Measurements from ENCODE around the gene NAA25. TPM values are rescaled to one million over a fixed set of nuclear protein-coding genes. Genes with fewer than 3 reads are reported as not detected.

NAA25 gene
- total RNA-seq, 4 donors from 2014 or later, result 21.1 to 68.6 (median 29.0) TPM

DNA sequence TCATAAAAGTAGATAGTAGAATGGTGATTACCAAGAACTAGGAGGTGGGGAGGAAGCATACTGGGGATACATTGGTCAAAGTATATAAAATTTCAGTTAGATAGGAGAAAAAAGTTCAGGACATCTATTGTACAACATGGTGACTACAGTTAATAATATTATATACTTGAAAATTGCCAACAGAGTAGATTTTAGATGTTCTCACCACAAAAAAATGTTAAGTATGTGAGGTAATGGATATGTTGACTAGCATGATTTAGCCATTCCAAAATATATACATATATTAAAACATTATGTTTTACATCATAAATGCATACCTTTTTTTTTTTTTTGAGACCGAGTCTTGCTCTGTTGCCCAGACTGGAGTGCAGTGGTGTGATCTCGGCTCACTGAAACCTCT is 126.6 kb downstream of the NAA25 start:
- TF ChIP-seq EP300 (IDR thresholded peaks at IDR 0.05) (no peak), POLR2A (IDR thresholded peaks at IDR 0.05) (no peak), POLR2AphosphoS5 (IDR thresholded peaks at IDR 0.05) (no peak)
- TF ChIP-seq, protein P1, sequence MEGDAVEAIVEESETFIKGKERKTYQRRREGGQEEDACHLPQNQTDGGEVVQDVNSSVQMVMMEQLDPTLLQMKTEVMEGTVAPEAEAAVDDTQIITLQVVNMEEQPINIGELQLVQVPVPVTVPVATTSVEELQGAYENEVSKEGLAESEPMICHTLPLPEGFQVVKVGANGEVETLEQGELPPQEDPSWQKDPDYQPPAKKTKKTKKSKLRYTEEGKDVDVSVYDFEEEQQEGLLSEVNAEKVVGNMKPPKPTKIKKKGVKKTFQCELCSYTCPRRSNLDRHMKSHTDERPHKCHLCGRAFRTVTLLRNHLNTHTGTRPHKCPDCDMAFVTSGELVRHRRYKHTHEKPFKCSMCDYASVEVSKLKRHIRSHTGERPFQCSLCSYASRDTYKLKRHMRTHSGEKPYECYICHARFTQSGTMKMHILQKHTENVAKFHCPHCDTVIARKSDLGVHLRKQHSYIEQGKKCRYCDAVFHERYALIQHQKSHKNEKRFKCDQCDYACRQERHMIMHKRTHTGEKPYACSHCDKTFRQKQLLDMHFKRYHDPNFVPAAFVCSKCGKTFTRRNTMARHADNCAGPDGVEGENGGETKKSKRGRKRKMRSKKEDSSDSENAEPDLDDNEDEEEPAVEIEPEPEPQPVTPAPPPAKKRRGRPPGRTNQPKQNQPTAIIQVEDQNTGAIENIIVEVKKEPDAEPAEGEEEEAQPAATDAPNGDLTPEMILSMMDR (IDR thresholded peaks at IDR 0.05), result no peak
- Histone ChIP-seq H3K27me3 (no peaks in the 10 kb centered on the region), H3K36me3 (no peaks in the 10 kb centered on the region), H3K9me3 (no peaks in the 10 kb centered on the region), H3K4me1 (no peaks in the 10 kb centered on the region), H3K27ac (no peak overlapping the region), H3K4me3 (no peak overlapping the region)
- no peak for DNase-seq (ENCODE audit: low spot score in 2 of 2)
- WGBS, result 78% methylated on average over 2 of the region's 2 CpGs

GRCh38 chr12:111980598-111980997 is 128.0 kb downstream of the NAA25 start:
- DNase-seq (ENCODE audit: low spot score in 2 of 2), result no peak

GRCh38 chr12:111978545-111978944 is 130.0 kb downstream of the NAA25 start:
- no peaks in the 10 kb centered on the region for H3K9me3 ChIP-seq
- no peaks in the 10 kb centered on the region for H3K36me3 ChIP-seq
- no peak for DNase-seq (ENCODE audit: low spot score in 2 of 2)
- H3K27me3 ChIP-seq, result no peaks in the 10 kb centered on the region
- TF ChIP-seq EP300 (IDR thresholded peaks at IDR 0.05) (no peak), POLR2AphosphoS5 (IDR thresholded peaks at IDR 0.05) (no peak), POLR2A (IDR thresholded peaks at IDR 0.05) (no peak)
- TF ChIP-seq, protein P1 (IDR thresholded peaks at IDR 0.05), result no peak
- H3K4me1 ChIP-seq, result no peaks in the 10 kb centered on the region
- no peak overlapping the region for H3K4me3 ChIP-seq
- H3K27ac ChIP-seq, result no peak overlapping the region

More at GRCh38 chr12:111980598-111980997, 128.0 kb downstream of the NAA25 start:
- H3K27me3 ChIP-seq, result no peaks in the 10 kb centered on the region
- H3K4me1 ChIP-seq, result no peaks in the 10 kb centered on the region
- no peaks in the 10 kb centered on the region for H3K9me3 ChIP-seq
- TF ChIP-seq EP300 (IDR thresholded peaks at IDR 0.05), result no peak
- no peak for TF ChIP-seq POLR2AphosphoS5 (IDR thresholded peaks at IDR 0.05)
- no peak for TF ChIP-seq POLR2A (IDR thresholded peaks at IDR 0.05)
- TF ChIP-seq, protein P1 (IDR thresholded peaks at IDR 0.05), result no peak
- WGBS, result 94% methylated on average over 5 of the region's 5 CpGs
- no peak overlapping the region for H3K27ac ChIP-seq
- H3K4me3 ChIP-seq, result no peak overlapping the region
- no peaks in the 10 kb centered on the region for H3K36me3 ChIP-seq

- H3K4me1 ChIP-seq, result no peaks in the 10 kb centered on the region
Measured at GRCh38 chr12:111976860-111977259, 131.7 kb downstream of the NAA25 start.

More at GRCh38 chr12:111976860-111977259, 131.7 kb downstream of the NAA25 start:
- H3K27ac ChIP-seq, result no peak overlapping the region
- no peaks in the 10 kb centered on the region for H3K9me3 ChIP-seq
- TF ChIP-seq, protein P1 (IDR thresholded peaks at IDR 0.05), result no peak
- no peak for TF ChIP-seq POLR2AphosphoS5 (IDR thresholded peaks at IDR 0.05)
- no peak for TF ChIP-seq POLR2A (IDR thresholded peaks at IDR 0.05)
- TF ChIP-seq EP300 (IDR thresholded peaks at IDR 0.05), result no peak
- no peaks in the 10 kb centered on the region for H3K27me3 ChIP-seq
- no peak overlapping the region for H3K4me3 ChIP-seq
- DNase-seq (ENCODE audit: low spot score in 2 of 2), result no peak
- no peaks in the 10 kb centered on the region for H3K36me3 ChIP-seq

Other genes starting within 250 kb of the NAA25 start
- 10 to 100 TPM; 16.0 to 25.1 (median 22.8) TPM for gene TMEM116, start 95.6 kb downstream of the NAA25 start, total RNA-seq
- gene ERP29, start 95.4 kb downstream of the NAA25 start, total RNA-seq, result 10 to 100 TPM; 40.8 to 71.0 (median 52.5) TPM
- gene TRAFD1, start 16.8 kb upstream of the NAA25 start, total RNA-seq, result 10 to 100 TPM; 44.6 to 88.1 (median 54.6) TPM